Activated T-cell treated with anti-CD3 and anti-CD28 coated beads for 24 hours (primary cell): Measurements from ENCODE around the gene GAK.
"Not testable (repeated sequence)": the region's sequence is repeated elsewhere in the genome, so short reads cannot be mapped to it uniquely, and the experiment has no call there.

Source experiments
- DNase-seq: peaks from one replicate; pipeline ENCODE4 v3.0.0-alpha.2; 2020; ENCODE audit warnings: low read depth

The GAK gene

DNA sequence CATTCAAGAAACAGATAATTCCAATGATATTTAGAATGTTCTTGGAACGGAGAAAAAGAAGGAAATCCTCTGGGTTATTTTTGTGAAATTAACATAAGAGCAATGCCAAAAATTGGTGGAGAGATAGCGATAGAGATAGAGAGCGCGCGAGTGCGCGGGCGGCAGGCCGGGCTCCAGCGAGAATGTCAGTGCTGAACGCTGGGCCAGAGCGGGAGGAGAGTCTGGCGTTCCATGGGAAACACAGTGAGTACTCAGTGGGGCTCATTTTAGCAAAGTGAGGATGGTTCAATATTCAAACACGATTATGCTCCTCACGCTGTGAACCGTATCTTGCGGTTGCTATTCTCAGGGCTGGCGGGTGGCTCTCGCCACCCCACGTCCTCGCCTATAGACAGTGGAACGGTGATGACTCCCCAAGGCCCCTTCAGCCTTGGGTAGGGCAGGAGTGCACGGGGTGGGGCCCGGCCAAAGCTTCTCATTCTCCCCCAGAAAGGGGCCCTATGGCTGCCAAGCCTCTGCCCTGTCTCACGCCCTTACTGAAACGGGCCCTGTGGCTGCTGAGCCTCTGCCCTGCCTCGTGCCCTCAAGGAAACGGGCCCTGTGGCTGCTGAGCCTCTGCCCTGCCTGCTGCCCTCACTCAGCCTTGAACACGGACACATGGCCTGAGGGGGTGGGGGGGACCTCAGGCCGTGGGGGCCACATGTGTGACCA is 123.1 kb downstream of the GAK start:
- DNase-seq = no peak

DNA sequence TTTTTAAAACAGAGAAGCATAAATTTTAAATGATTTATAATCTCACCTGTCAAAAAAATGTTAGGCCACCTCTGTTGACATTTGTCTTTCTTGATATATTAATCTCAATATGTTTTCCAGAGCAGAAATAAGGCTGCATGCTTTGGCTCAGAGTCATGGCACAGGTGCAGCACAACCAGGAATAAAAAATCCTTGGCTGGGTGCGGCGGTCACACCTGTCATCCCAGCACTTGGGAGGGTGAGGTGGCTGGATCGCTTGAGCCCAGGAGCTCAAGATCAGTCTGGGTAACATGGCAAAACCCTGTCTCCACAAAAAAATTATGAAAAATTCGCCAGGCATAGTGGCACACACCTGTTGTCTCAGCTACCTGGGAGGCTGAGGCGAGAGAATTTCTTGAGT is 124.3 kb downstream of the GAK start:
- DNase-seq = no peak

DNA sequence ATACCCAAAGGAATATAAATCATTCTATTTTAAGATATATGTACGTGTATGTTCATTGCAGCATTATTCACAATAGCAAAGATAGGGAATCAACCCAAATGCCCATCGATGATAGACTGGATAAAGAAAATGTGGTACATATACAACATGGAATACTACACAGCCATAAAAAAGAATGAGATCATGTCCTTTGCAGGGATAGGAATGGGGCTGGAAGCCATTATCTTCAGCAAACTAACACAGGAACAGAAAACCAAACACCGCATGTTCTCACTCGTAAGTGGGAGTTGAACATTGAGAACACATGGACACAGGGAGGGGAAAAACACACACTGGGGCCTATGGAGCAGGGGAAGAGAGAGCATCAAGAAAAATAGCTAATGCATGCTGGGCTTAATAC is 125.1 kb downstream of the GAK start:
- DNase-seq = not testable (repeated sequence)

DNA sequence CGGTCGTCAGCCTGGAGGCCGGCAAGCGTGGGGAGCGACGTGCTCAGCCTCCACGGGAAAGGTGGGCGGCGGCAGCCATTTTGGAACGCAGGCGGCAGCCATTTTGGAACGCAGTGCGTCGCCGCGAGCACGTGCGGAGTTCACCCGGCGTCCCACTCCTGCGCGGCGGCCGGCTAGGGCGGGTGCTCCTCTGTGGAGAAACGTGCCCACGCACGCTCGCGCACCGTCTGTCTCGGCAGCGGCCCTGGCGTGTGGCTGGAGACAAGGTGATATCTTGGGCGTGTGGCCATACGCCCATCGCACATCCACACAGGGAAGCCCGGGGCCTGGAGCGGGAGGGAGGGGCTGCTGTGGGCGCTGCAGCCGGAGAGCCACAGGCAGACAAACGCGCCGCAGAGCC is 127.3 kb downstream of the GAK start:
- DNase-seq = no peak

DNA sequence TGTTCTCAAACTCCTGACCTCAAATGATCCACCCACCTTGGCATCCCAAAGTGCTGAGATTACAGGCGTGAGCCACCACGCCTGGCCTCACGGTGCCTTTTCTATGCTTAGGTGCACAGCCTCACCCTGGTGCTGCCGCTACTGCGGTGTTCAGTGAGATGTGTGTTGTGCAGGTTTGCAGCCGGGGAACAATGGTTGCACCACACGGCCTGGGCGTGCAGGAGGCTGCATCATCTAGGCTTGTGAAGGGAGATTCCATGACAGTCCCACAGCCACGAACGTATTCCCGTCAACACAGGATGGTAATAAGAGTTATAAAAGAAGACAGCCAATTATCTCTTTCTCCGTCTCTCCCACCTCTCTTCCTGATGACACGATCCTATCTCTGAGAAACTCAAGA is 128.2 kb downstream of the GAK start:
- DNase-seq = no peak

DNA sequence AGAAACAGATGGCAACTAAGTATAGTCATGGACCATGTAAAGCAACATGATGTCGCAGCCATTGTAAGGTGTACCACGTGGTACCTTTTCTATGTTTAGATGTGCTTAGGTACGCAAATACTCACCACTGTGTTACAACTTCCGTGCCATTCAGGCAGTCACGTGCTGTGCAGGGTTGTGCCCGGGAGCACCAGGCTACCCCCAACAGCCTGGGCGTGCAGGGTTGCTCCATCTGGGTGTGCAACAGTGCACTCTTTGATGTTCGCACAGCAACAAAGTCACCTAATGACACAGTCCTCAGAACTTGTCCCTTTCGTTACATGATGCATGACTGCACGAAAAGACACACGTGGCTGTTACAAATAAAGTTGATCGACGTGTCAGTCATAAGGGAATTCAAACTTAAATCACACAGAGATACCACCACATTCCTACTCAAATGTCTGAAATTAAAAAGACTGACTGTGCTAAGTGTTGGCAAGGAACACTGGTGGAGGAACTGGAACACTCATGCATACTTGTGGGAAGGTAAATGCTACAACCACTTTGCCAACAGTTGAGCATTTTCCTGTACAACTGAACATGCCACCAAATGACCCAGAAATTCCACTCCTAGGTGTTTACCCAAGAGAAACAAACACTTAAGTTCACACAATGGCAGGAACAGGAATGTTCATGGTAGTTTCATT is 130.5 kb downstream of the GAK start:
- no peak for DNase-seq
